Measurements from ENCODE around the gene NDUFA11.

- TF ChIP-seq POLR2AphosphoS5 (IDR thresholded peaks at IDR 0.05) (no peak), CTCF (IDR thresholded peaks at IDR 0.05) (no peak)
Observed at GRCh38 chr19:5927441-5927821, 23.8 kb upstream of the NDUFA11 start.

All from sigmoid colon (tissue), 4 donors.